ENCODE measurements around the gene DNAJC10.
A peak's percentile ranks its signal among the peaks of the same experiment; 100 is the strongest.

DNAJC10 gene

GRCh38 chr2:182784777-182785176, 68.7 kb downstream of the DNAJC10 start:
- no peak for DNase-seq

- no peak for DNase-seq
These were observed 76.4 kb downstream of the DNAJC10 start for GRCh38 chr2:182792441-182792840.

GRCh38 chr2:182798736-182799135, 82.7 kb downstream of the DNAJC10 start:
- DNase-seq: no peak

- DNase-seq: no peak
These were observed 88.1 kb downstream of the DNAJC10 start for GRCh38 chr2:182804128-182804527.

GRCh38 chr2:182807319-182807718, 91.3 kb downstream of the DNAJC10 start:
- no peak for DNase-seq

GRCh38 chr2:182810087-182810486, 94.0 kb downstream of the DNAJC10 start:
- no peak for DNase-seq

GRCh38 chr2:182814380-182814779, 98.3 kb downstream of the DNAJC10 start:
- no peak for DNase-seq

- no peak for DNase-seq
These were observed 98.7 kb downstream of the DNAJC10 start for GRCh38 chr2:182814804-182815203.

- DNase-seq: no peak
These were observed 100.8 kb downstream of the DNAJC10 start for GRCh38 chr2:182816866-182817265.

- DNase-seq: no peak
These were observed 101.5 kb downstream of the DNAJC10 start for GRCh38 chr2:182817558-182817957.

- no peak for DNase-seq
These were observed 102.4 kb downstream of the DNAJC10 start for GRCh38 chr2:182818501-182818900.

GRCh38 chr2:182818925-182819324, 102.9 kb downstream of the DNAJC10 start:
- DNase-seq: peak; percentile 24 to 30

- DNase-seq: no peak
These were observed 103.4 kb downstream of the DNAJC10 start for GRCh38 chr2:182819412-182819811.

- DNase-seq: no peak
These were observed 105.1 kb downstream of the DNAJC10 start for GRCh38 chr2:182821182-182821581.

GRCh38 chr2:182822733-182823132, 106.7 kb downstream of the DNAJC10 start:
- DNase-seq: no peak

- no peak for DNase-seq
These were observed 108.2 kb downstream of the DNAJC10 start for GRCh38 chr2:182824056-182824766.

GRCh38 chr2:182824767-182825158, 108.7 kb downstream of the DNAJC10 start:
- DNase-seq: peak in 1 of 2 experiments; percentile 23

GRCh38 chr2:182826064-182826463, 110.0 kb downstream of the DNAJC10 start:
- no peak for DNase-seq

GRCh38 chr2:182826496-182826895, 110.4 kb downstream of the DNAJC10 start:
- no peak for DNase-seq

- DNase-seq: no peak
These were observed 111.3 kb downstream of the DNAJC10 start for GRCh38 chr2:182827182-182827879.

- DNase-seq: no peak
These were observed 115.0 kb downstream of the DNAJC10 start for GRCh38 chr2:182831101-182831500.

- DNase-seq: no peak
These were observed 115.9 kb downstream of the DNAJC10 start for GRCh38 chr2:182831921-182832320.

GRCh38 chr2:182833084-182833854, 117.2 kb downstream of the DNAJC10 start:
- no peak for DNase-seq

GRCh38 chr2:182834293-182834692, 118.2 kb downstream of the DNAJC10 start:
- no peak for DNase-seq

All from NCI-H187 (cell line).